Measurements from ENCODE around the gene CNNM2.

The CNNM2 gene

DNA sequence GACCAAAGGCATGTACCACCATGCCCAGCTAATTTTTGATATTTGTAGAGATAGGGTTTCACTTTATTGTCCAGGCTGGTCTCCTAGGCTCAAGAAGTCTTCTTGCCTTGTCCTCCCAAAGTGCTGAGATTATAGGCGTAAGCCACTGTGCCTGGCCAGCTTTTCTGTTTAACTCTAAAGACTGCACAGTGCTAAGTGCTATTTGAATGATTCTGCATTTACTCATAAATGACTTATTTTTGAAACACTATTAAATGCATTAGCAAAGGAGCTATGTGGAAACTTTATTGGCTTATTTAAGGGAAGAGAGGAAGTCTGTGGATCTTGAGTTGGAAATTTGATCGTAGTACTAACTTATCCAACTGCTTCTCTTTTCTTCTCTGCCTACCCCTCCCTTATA lies 185.9 kb downstream of the CNNM2 start:
- Histone ChIP-seq H3K27ac (ENCODE audit: low read depth, low read length, poor library complexity, severe bottlenecking) (no peak overlapping the region), H3K4me2 (ENCODE audit: low read length) (no peak overlapping the region), H3K36me3 (ENCODE audit: insufficient read depth, low read length) (peaks cover 36% of the 10 kb centered on the region), H3F3A (ENCODE audit: insufficient read depth, low read length) (no peaks in the 10 kb centered on the region), H4K20me1 (ENCODE audit: insufficient read depth, low read length) (no peaks in the 10 kb centered on the region), H2AFZ (ENCODE audit: low read length) (no peak overlapping the region), H3K9me3 (ENCODE audit: low read length) (no peaks in the 10 kb centered on the region), H3K27me3 (ENCODE audit: insufficient read depth, low read length) (no peaks in the 10 kb centered on the region), H3K4me1 (ENCODE audit: insufficient read depth, low read length, severe bottlenecking) (no peaks in the 10 kb centered on the region), H3K9ac (ENCODE audit: low read length) (no peak overlapping the region), H3K79me2 (ENCODE audit: insufficient read depth, low read length) (no peaks in the 10 kb centered on the region), H3K9me2 (ENCODE audit: low read depth, low read length) (no peaks in the 10 kb centered on the region), H3K4me3 (ENCODE audit: low read depth, low read length, poor library complexity, severe bottlenecking) (no peak overlapping the region)
- TF ChIP-seq, protein P1, sequence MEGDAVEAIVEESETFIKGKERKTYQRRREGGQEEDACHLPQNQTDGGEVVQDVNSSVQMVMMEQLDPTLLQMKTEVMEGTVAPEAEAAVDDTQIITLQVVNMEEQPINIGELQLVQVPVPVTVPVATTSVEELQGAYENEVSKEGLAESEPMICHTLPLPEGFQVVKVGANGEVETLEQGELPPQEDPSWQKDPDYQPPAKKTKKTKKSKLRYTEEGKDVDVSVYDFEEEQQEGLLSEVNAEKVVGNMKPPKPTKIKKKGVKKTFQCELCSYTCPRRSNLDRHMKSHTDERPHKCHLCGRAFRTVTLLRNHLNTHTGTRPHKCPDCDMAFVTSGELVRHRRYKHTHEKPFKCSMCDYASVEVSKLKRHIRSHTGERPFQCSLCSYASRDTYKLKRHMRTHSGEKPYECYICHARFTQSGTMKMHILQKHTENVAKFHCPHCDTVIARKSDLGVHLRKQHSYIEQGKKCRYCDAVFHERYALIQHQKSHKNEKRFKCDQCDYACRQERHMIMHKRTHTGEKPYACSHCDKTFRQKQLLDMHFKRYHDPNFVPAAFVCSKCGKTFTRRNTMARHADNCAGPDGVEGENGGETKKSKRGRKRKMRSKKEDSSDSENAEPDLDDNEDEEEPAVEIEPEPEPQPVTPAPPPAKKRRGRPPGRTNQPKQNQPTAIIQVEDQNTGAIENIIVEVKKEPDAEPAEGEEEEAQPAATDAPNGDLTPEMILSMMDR (IDR thresholded peaks at IDR 0.05; ENCODE audit: low read length): no peak
- no peak for TF ChIP-seq EZH2 (IDR thresholded peaks at IDR 0.05; ENCODE audit: borderline replicate concordance, low read length)

DNA sequence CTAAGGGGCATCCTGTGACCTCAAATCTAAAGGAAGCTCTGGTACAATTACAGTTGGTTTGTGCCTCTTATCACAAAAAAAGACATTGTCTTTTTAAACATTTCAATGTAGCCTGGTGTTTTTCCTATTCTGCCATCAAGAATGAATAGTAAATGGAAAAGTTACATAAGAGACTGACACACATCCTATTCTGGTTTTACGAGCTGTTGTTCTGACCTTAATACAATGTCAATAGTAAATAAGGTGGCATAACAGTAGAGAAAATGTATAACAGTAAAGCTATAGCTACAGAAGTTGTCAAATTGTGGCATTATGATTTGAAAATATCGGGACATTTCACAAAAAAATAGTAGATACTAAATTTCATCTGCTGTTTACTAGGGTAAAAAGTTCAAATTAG lies 186.6 kb downstream of the CNNM2 start:
- H2AFZ ChIP-seq (ENCODE audit: low read length): no peak overlapping the region
- peaks cover 31% of the 10 kb centered on the region for H3K36me3 ChIP-seq (ENCODE audit: insufficient read depth, low read length)
- H3K9me3 ChIP-seq (ENCODE audit: low read length): no peaks in the 10 kb centered on the region
- H3K9me2 ChIP-seq (ENCODE audit: low read depth, low read length): no peaks in the 10 kb centered on the region
- no peaks in the 10 kb centered on the region for H4K20me1 ChIP-seq (ENCODE audit: insufficient read depth, low read length)
- H3F3A ChIP-seq (ENCODE audit: insufficient read depth, low read length): no peaks in the 10 kb centered on the region
- H3K4me3 ChIP-seq (ENCODE audit: low read depth, low read length, poor library complexity, severe bottlenecking): no peak overlapping the region
- H3K4me1 ChIP-seq (ENCODE audit: insufficient read depth, low read length, severe bottlenecking): no peaks in the 10 kb centered on the region
- H3K4me2 ChIP-seq (ENCODE audit: low read length): no peak overlapping the region
- no peaks in the 10 kb centered on the region for H3K27me3 ChIP-seq (ENCODE audit: insufficient read depth, low read length)
- H3K79me2 ChIP-seq (ENCODE audit: insufficient read depth, low read length): no peaks in the 10 kb centered on the region
- TF ChIP-seq EZH2 (IDR thresholded peaks at IDR 0.05; ENCODE audit: borderline replicate concordance, low read length): no peak
- TF ChIP-seq, protein P1 (IDR thresholded peaks at IDR 0.05; ENCODE audit: low read length): no peak
- H3K27ac ChIP-seq (ENCODE audit: low read depth, low read length, poor library complexity, severe bottlenecking): no peak overlapping the region
- H3K9ac ChIP-seq (ENCODE audit: low read length): no peak overlapping the region

DNA sequence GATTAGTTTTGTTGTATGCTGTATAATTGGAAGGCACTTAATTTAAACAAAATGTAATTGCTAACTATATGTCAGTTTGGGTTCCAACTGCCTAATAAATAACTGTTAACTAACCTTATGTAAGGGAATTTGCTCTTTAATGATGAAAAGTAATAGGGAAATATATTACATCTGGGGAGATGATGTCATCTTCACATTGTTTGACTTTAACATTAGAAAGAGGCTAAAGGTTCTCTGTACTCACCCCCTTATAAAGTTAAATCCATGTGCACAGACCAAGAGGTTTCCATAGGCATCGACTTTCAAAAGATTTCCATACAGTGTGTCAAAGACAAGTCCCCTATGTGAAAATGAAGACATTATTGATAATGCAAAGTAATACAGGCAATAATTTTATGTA lies 187.4 kb downstream of the CNNM2 start:
- H3K79me2 ChIP-seq (ENCODE audit: insufficient read depth, low read length): no peaks in the 10 kb centered on the region
- no peaks in the 10 kb centered on the region for H4K20me1 ChIP-seq (ENCODE audit: insufficient read depth, low read length)
- H3K4me1 ChIP-seq (ENCODE audit: insufficient read depth, low read length, severe bottlenecking): no peaks in the 10 kb centered on the region
- H3K9me2 ChIP-seq (ENCODE audit: low read depth, low read length): no peaks in the 10 kb centered on the region
- H3K27me3 ChIP-seq (ENCODE audit: insufficient read depth, low read length): no peaks in the 10 kb centered on the region
- H3K4me2 ChIP-seq (ENCODE audit: low read length): no peak overlapping the region
- H3K36me3 ChIP-seq (ENCODE audit: insufficient read depth, low read length): peaks cover 24% of the 10 kb centered on the region
- H3F3A ChIP-seq (ENCODE audit: insufficient read depth, low read length): no peaks in the 10 kb centered on the region
- TF ChIP-seq EZH2 (IDR thresholded peaks at IDR 0.05; ENCODE audit: borderline replicate concordance, low read length): no peak
- TF ChIP-seq, protein P1 (IDR thresholded peaks at IDR 0.05; ENCODE audit: low read length): no peak
- no peak overlapping the region for H3K4me3 ChIP-seq (ENCODE audit: low read depth, low read length, poor library complexity, severe bottlenecking)
- H3K9ac ChIP-seq (ENCODE audit: low read length): no peak overlapping the region
- no peak overlapping the region for H2AFZ ChIP-seq (ENCODE audit: low read length)
- no peak overlapping the region for H3K27ac ChIP-seq (ENCODE audit: low read depth, low read length, poor library complexity, severe bottlenecking)
- no peaks in the 10 kb centered on the region for H3K9me3 ChIP-seq (ENCODE audit: low read length)
